Esophagus (tissue), 2 donors: Measurements from ENCODE around the gene TRIM67. TPM values are rescaled to one million over a fixed set of nuclear protein-coding genes. Genes with fewer than 3 reads are reported as not detected.

ENCODE experiments used
- H3K27ac ChIP-seq, 2 donors: one replicate each; pipeline ENCODE4 v1.5.1; 2013; ENCODE audit warnings: low read depth in 2 of 2, mild to moderate bottlenecking in 2 of 2, inconsistent platforms in 1 of 2, low read length in 1 of 2, moderate library complexity in 1 of 2
- H3K27me3 ChIP-seq, 2 donors: one replicate each; pipeline ENCODE4 v1.6.1; 2013; ENCODE audit warnings: low read length in 2 of 2, control low read depth in 1 of 2, mild to moderate bottlenecking in 1 of 2; ENCODE audit not compliant: insufficient read depth in 2 of 2, control insufficient read depth in 1 of 2
- H3K36me3 ChIP-seq, 2 donors: one replicate each; pipeline ENCODE4 v1.6.1; 2013; ENCODE audit warnings: low read length in 1 of 2; ENCODE audit not compliant: control insufficient read depth in 2 of 2, insufficient read depth in 2 of 2
- H3K4me1 ChIP-seq, 2 donors: one replicate each; pipeline ENCODE4 v1.6.1; 2013; ENCODE audit warnings: low read length in 1 of 2; ENCODE audit not compliant: control insufficient read depth in 2 of 2, insufficient read depth in 2 of 2
- H3K4me3 ChIP-seq, 2 donors: one replicate each; pipeline ENCODE4 v1.5.1; 2013; ENCODE audit warnings: low read length in 2 of 2, mild to moderate bottlenecking in 2 of 2, low read depth in 1 of 2, moderate library complexity in 1 of 2
- H3K9me3 ChIP-seq, 2 donors: one replicate each; pipeline ENCODE4 v1.6.1; 2013; ENCODE audit warnings: mild to moderate bottlenecking in 2 of 2, low read depth in 1 of 2, low read length in 1 of 2, moderate library complexity in 1 of 2; ENCODE audit not compliant: control insufficient read depth in 2 of 2, insufficient read depth in 1 of 2
- WGBS, 2 donors: extraction: QIAGEN DNeasy Blood & Tissue Kit; methylation state at CpG; one replicate each; pipeline ENCODE4 v1.1.7; 2013; 5-methylcytosine and 5-hydroxymethylcytosine counted together
- polyA plus RNA-seq, 2 donors: library from polyadenylated mRNA; stranded (reverse); fragments of 200-250 nt; gene quantifications; one replicate each; pipeline ENCODE4 v1.2.3, GENCODE V29; 2013
- donor health status: healthy with polysubstance abuse.
- donor health status: Bipolar disorder and iron deficiency.

TRIM67 gene
- polyA plus RNA-seq, 2 donors: under 0.01 TPM; not detected in 1

GRCh38 chr1:231196307-231196706 lies 34.4 kb downstream of the TRIM67 start:
- WGBS, 2 donors: 85 to 86% methylated on average over 3 of the region's 3 CpGs
- H3K4me1 ChIP-seq: peaks cover 0 to 6% of the 10 kb centered on the region in 2 donors
- H3K9me3 ChIP-seq: no peaks in the 10 kb centered on the region
- no peaks in the 10 kb centered on the region for H3K27me3 ChIP-seq
- H3K4me3 ChIP-seq: no peak overlapping the region
- no peak overlapping the region for H3K27ac ChIP-seq
- no peaks in the 10 kb centered on the region for H3K36me3 ChIP-seq

GRCh38 chr1:231196728-231197127 lies 34.9 kb downstream of the TRIM67 start:
- no peaks in the 10 kb centered on the region for H3K36me3 ChIP-seq
- WGBS, 2 donors: 83 to 85% methylated on average over 2 of the region's 2 CpGs
- H3K9me3 ChIP-seq: no peaks in the 10 kb centered on the region
- H3K27me3 ChIP-seq: no peaks in the 10 kb centered on the region
- H3K4me1 ChIP-seq: peaks cover 0 to 6% of the 10 kb centered on the region in 2 donors
- no peak overlapping the region for H3K27ac ChIP-seq
- H3K4me3 ChIP-seq: no peak overlapping the region

GRCh38 chr1:231199868-231200267 lies 38.0 kb downstream of the TRIM67 start:
- Histone ChIP-seq H3K4me3 (no peak overlapping the region), H3K36me3 (no peaks in the 10 kb centered on the region), H3K4me1 (peaks cover 0 to 6% of the 10 kb centered on the region in 2 donors), H3K9me3 (no peaks in the 10 kb centered on the region), H3K27ac (no peak overlapping the region), H3K27me3 (peaks cover 2 to 3% of the 10 kb centered on the region in 2 donors)
- WGBS, 2 donors: 96 to 98% methylated on average over 7 of the region's 7 CpGs

GRCh38 chr1:231200388-231201031 lies 38.7 kb downstream of the TRIM67 start:
- no peaks in the 10 kb centered on the region for H3K36me3 ChIP-seq
- no peak overlapping the region for H3K27ac ChIP-seq
- H3K4me1 ChIP-seq: peaks cover 0 to 3% of the 10 kb centered on the region in 2 donors
- no peak overlapping the region for H3K4me3 ChIP-seq
- peaks cover 2 to 3% of the 10 kb centered on the region in 2 donors for H3K27me3 ChIP-seq
- 64 to 68% methylated on average over 8 of the region's 8 CpGs for WGBS, 2 donors
- H3K9me3 ChIP-seq: no peaks in the 10 kb centered on the region

GRCh38 chr1:231201375-231201978 lies 39.6 kb downstream of the TRIM67 start:
- Histone ChIP-seq H3K27me3 (peaks cover 2 to 3% of the 10 kb centered on the region in 2 donors), H3K4me3 (no peak overlapping the region), H3K9me3 (no peaks in the 10 kb centered on the region), H3K4me1 (no peaks in the 10 kb centered on the region), H3K36me3 (no peaks in the 10 kb centered on the region), H3K27ac (no peak overlapping the region)
- WGBS, 2 donors: 72 to 82% methylated on average over 16 of the region's 16 CpGs

GRCh38 chr1:231201979-231202633 lies 40.2 kb downstream of the TRIM67 start:
- H3K4me3 ChIP-seq: no peak overlapping the region
- no peaks in the 10 kb centered on the region for H3K4me1 ChIP-seq
- H3K9me3 ChIP-seq: no peaks in the 10 kb centered on the region
- whole genome bisulfite sequencing, 2 donors: 66 to 69% methylated on average over 5 of the region's 5 CpGs
- peaks cover 2 to 3% of the 10 kb centered on the region in 2 donors for H3K27me3 ChIP-seq
- H3K27ac ChIP-seq: no peak overlapping the region
- H3K36me3 ChIP-seq: no peaks in the 10 kb centered on the region

- Histone ChIP-seq H3K27ac (no peak overlapping the region), H3K9me3 (no peaks in the 10 kb centered on the region), H3K4me3 (no peak overlapping the region), H3K36me3 (no peaks in the 10 kb centered on the region), H3K27me3 (peaks cover 2 to 3% of the 10 kb centered on the region in 2 donors), H3K4me1 (no peaks in the 10 kb centered on the region)
- 84 to 85% methylated on average over 21 of the region's 21 CpGs for WGBS, 2 donors
These were observed 41.6 kb downstream of the TRIM67 start for GRCh38 chr1:231203259-231204057.

GRCh38 chr1:231206856-231207255 lies 45.0 kb downstream of the TRIM67 start:
- no peak overlapping the region for H3K4me3 ChIP-seq
- WGBS, 2 donors: 43 to 50% methylated on average over 8 of the region's 8 CpGs
- H3K9me3 ChIP-seq: no peaks in the 10 kb centered on the region
- no peaks in the 10 kb centered on the region for H3K36me3 ChIP-seq
- no peak overlapping the region for H3K27ac ChIP-seq
- H3K27me3 ChIP-seq: peaks cover 2 to 3% of the 10 kb centered on the region in 2 donors
- H3K4me1 ChIP-seq: no peaks in the 10 kb centered on the region

GRCh38 chr1:231207437-231207836 lies 45.6 kb downstream of the TRIM67 start:
- Histone ChIP-seq H3K4me3 (no peak overlapping the region), H3K9me3 (no peaks in the 10 kb centered on the region), H3K4me1 (no peaks in the 10 kb centered on the region), H3K27me3 (peaks cover 2 to 3% of the 10 kb centered on the region in 2 donors), H3K36me3 (no peaks in the 10 kb centered on the region), H3K27ac (no peak overlapping the region)
- 85 to 86% methylated on average over 3 of the region's 3 CpGs for WGBS, 2 donors
